MCF 10A (cell line): Measurements from ENCODE around the gene LMOD3. TPM values are rescaled to one million over a fixed set of nuclear protein-coding genes. Genes with fewer than 3 reads are reported as not detected.
A peak's percentile ranks its signal among the peaks of the same experiment; 100 is the strongest.

Experiments used
- BruUV-seq: library from RNA; stranded (reverse); fragments of 400-500 nt; replicated peaks from 2 replicates; lab custom pipeline; 2021; lab: Mats Ljungman, UMichigan
- CTCF ChIA-PET: fragments of 300-600 bp; sonication (Branson Sonifier 250); formaldehyde crosslinking; extraction: SDS; loops from one replicate; lab custom pipeline; 2021; ENCODE audit warnings: antibody characterized with exemption, inconsistent platforms; lab: Yijun Ruan, JAX
- POLR2A ChIA-PET: fragments of 300-600, 350-650 bp; sonication (Branson Sonifier 250); formaldehyde crosslinking; extraction: SDS; loops from one replicate; lab custom pipeline; 2020; ENCODE audit warnings: antibody characterized with exemption, inconsistent platforms; lab: Yijun Ruan, JAX
- DNase-seq: peaks from one replicate; pipeline ENCODE4 v3.0.0-alpha.2; 2018; ENCODE audit not compliant: unreplicated experiment
- H3K27ac Mint-ChIP-seq: one replicate; pipeline ENCODE4 v1.8.0; 2022; ENCODE audit warnings: mild to moderate bottlenecking, low read depth, mixed read lengths; ENCODE audit not compliant: unreplicated experiment
- H3K27me3 Mint-ChIP-seq: one replicate; pipeline ENCODE4 v1.8.0; 2022; ENCODE audit warnings: mixed read lengths; ENCODE audit not compliant: insufficient read depth, unreplicated experiment
- H3K36me3 Mint-ChIP-seq: one replicate; pipeline ENCODE4 v1.8.0; 2022; ENCODE audit warnings: mild to moderate bottlenecking, moderate library complexity, mixed read lengths; ENCODE audit not compliant: insufficient read depth, unreplicated experiment
- H3K4me1 Mint-ChIP-seq: one replicate; pipeline ENCODE4 v1.8.0; 2022; ENCODE audit warnings: mixed read lengths; ENCODE audit not compliant: insufficient read depth, unreplicated experiment
- H3K4me3 Mint-ChIP-seq: one replicate; pipeline ENCODE4 v1.8.0; 2022; ENCODE audit warnings: mild to moderate bottlenecking, moderate library complexity, mixed read lengths; ENCODE audit not compliant: unreplicated experiment
- H3K9me3 Mint-ChIP-seq: one replicate; pipeline ENCODE4 v1.8.0; 2022; ENCODE audit warnings: mixed read lengths; ENCODE audit not compliant: unreplicated experiment
- CTCF ChIP-seq: fragments of 200-600 bp; IDR thresholded peaks from one replicate; pipeline ENCODE4 v1.8.0; 2022; ENCODE audit warnings: antibody characterized with exemption, mild to moderate bottlenecking; ENCODE audit not compliant: unreplicated experiment
- intact Hi-C: fragments of 100-400 bp; cut with micrococcal nuclease; formaldehyde crosslinking; loops from 2 replicates; pipeline ENCODE4 v1.14.1; 2022
- total RNA-seq: library from RNA; stranded (reverse); gene quantifications from 2 replicates; pipeline ENCODE4 v1.2.3, GENCODE V29; 2022

Gene LMOD3
- total RNA-seq, 1 experiment from 2014 or later, result not detected

- intact Hi-C loops, result no loop called here
- H3K27ac Mint-ChIP-seq, result peak overlapping the region; percentile 63
Measured at GRCh38 chr3:69090021-69090420, 32.4 kb downstream of the LMOD3 start.

GRCh38 chr3:69088063-69088462 lies 34.3 kb downstream of the LMOD3 start:
- peak; percentile 61 for DNase-seq
- Mint-ChIP-seq H3K36me3 (peaks cover 50% of the 10 kb centered on the region), H3K27ac (peak overlapping the region; percentile 94), H3K9me3 (no peaks in the 10 kb centered on the region), H3K27me3 (no peaks in the 10 kb centered on the region), H3K4me1 (peaks cover 44% of the 10 kb centered on the region), H3K4me3 (peak overlapping the region; percentile 81)
- CTCF ChIA-PET, result interaction anchor here (0.6 to 1.6 kb wide), 2 partner anchors 36 to 452 kb away, joined by 3 to 4 read pairs; partner anchors contain the start of gene TMF1
- BruUV-seq, result no TSS peak
- intact Hi-C loops, result loop anchor here (5.0 kb wide), 2 partner anchors 34 to 76 kb away; partner anchors contain the start of genes EOGT and LMOD3
- no peak for TF ChIP-seq CTCF
- POLR2A ChIA-PET, result interaction anchor here (1.4 to 18.0 kb wide), 6 partner anchors 8 to 74 kb away, joined by 4 to 371 read pairs (median 50); partner anchors contain the start of genes EOGT, TMF1 and UBA3

More at GRCh38 chr3:69090021-69090420, 32.4 kb downstream of the LMOD3 start:
- Mint-ChIP-seq H3K27me3 (no peaks in the 10 kb centered on the region), H3K36me3 (peaks cover 64% of the 10 kb centered on the region), H3K4me3 (peak overlapping the region; percentile 59), H3K4me1 (peaks cover 36% of the 10 kb centered on the region), H3K9me3 (no peaks in the 10 kb centered on the region)
- TF ChIP-seq CTCF, result no peak
- CTCF ChIA-PET, result interaction anchor here (0.7 to 1.9 kb wide), 3 partner anchors 8 to 31 kb away, joined by 3 to 5 read pairs (median 3); no protein-coding TSS in a partner anchor
- BruUV-seq, result no TSS peak
- POLR2A ChIA-PET, result interaction anchor here (0.5 to 18.0 kb wide), 10 partner anchors 6 to 660 kb away, joined by 3 to 371 read pairs (median 4); partner anchors contain the start of genes EOGT, TMF1 and UBA3
- DNase-seq, result peak; percentile 71

GRCh38 chr3:69087030-69087791 lies 35.2 kb downstream of the LMOD3 start:
- intact Hi-C loops, result loop anchor here (5.0 kb wide), 2 partner anchors 35 to 75 kb away; partner anchors contain the start of genes EOGT and LMOD3
- Mint-ChIP-seq H3K4me1 (peaks cover 52% of the 10 kb centered on the region), H3K27me3 (no peaks in the 10 kb centered on the region), H3K4me3 (peak overlapping the region; percentile 81), H3K27ac (no peak overlapping the region), H3K36me3 (peaks cover 41% of the 10 kb centered on the region), H3K9me3 (no peaks in the 10 kb centered on the region)
- ChIA-PET CTCF (interaction anchor here (0.8 kb wide), 1 partner anchor 13 kb away, joined by 3 read pairs; no protein-coding TSS in a partner anchor), POLR2A (interaction anchor here (0.6 to 18.0 kb wide), 18 partner anchors 7 to 309 kb away, joined by 3 to 371 read pairs (median 5); partner anchors contain the start of genes EOGT, TMF1 and UBA3)
- TF ChIP-seq CTCF, result no peak
- DNase-seq, result no peak
- no TSS peak for BruUV-seq
